ENCODE results near the gene ASCC1. TPM values are rescaled to one million over a fixed set of nuclear protein-coding genes. Genes with fewer than 3 reads are reported as not detected.

ASCC1 gene
- total RNA-seq, 2 experiments from 2014 or later, result 16.5 to 19.0 TPM

GRCh38 chr10:72058347-72058898, 157.7 kb downstream of the ASCC1 start:
- TF ChIP-seq CTCF (IDR thresholded peaks at IDR 0.05), result no peak
- Histone ChIP-seq H3K27ac (ENCODE audit: low read depth in 1 of 2, low read length in 2 of 2) (no peak overlapping the region), H3K27me3 (ENCODE audit: control insufficient read depth in 1 of 2, insufficient read depth in 2 of 2, low read length in 2 of 2) (no peaks in the 10 kb centered on the region), H3K36me3 (ENCODE audit: insufficient read depth, low read length) (peaks cover 18% of the 10 kb centered on the region), H3K4me1 (ENCODE audit: insufficient read depth, low read length) (peaks cover 10% of the 10 kb centered on the region), H3K4me3 (ENCODE audit: low read length) (no peak overlapping the region), H3K9me3 (ENCODE audit: control insufficient read depth in 1 of 2, insufficient read depth in 1 of 2, low read length in 2 of 2) (no peaks in the 10 kb centered on the region)
- H3K9me3 Mint-ChIP-seq, result no peaks in the 10 kb centered on the region
- peak overlapping the region; percentile 95 for H3K27ac Mint-ChIP-seq
- peaks cover 25% of the 10 kb centered on the region for H3K27me3 Mint-ChIP-seq
- CTCF ChIA-PET, result interaction anchor here (3.7 kb wide), 1 partner anchor 10 kb away, joined by 24 read pairs; no protein-coding TSS in a partner anchor
- intact Hi-C loops (cut with DNase I, micrococcal nuclease), result no loop called here
- peak overlapping the region; percentile 79 for H3K4me3 Mint-ChIP-seq
- H3K4me1 Mint-ChIP-seq (ENCODE audit: low read depth), result peaks cover 44% of the 10 kb centered on the region
- POLR2A ChIA-PET, result interaction anchor here (1.0 to 7.3 kb wide), 5 partner anchors 10 to 31 kb away, joined by 3 to 43 read pairs (median 8); partner anchors contain the start of gene SPOCK2
- H3K36me3 Mint-ChIP-seq (ENCODE audit: low read depth), result peaks cover 50% of the 10 kb centered on the region
- DNase-seq (no peak), ATAC-seq (ENCODE audit: poor library complexity) (peak; percentile 1)

GRCh38 chr10:72056932-72057751, 158.9 kb downstream of the ASCC1 start:
- Mint-ChIP-seq H3K4me3 (peak overlapping the region; percentile 46), H3K36me3 (ENCODE audit: low read depth) (peaks cover 38% of the 10 kb centered on the region), H3K9me3 (no peaks in the 10 kb centered on the region), H3K27ac (peak overlapping the region; percentile 77), H3K27me3 (peaks cover 19% of the 10 kb centered on the region), H3K4me1 (ENCODE audit: low read depth) (peaks cover 38% of the 10 kb centered on the region)
- POLR2A ChIA-PET, result interaction anchor here (0.8 to 7.3 kb wide), 9 partner anchors 8 to 1302 kb away, joined by 3 to 43 read pairs (median 4); partner anchors contain the start of genes ANAPC16, CFAP70 and SPOCK2
- no peak for DNase-seq
- ATAC-seq (ENCODE audit: poor library complexity), result no peak
- CTCF ChIA-PET, result interaction anchor here (3.7 kb wide), 1 partner anchor 8 kb away, joined by 24 read pairs; no protein-coding TSS in a partner anchor
- no peak overlapping the region for H3K4me3 ChIP-seq (ENCODE audit: low read length)
- no peak for TF ChIP-seq CTCF (IDR thresholded peaks at IDR 0.05)
- no peaks in the 10 kb centered on the region for H3K27me3 ChIP-seq (ENCODE audit: control insufficient read depth in 1 of 2, insufficient read depth in 2 of 2, low read length in 2 of 2)
- H3K36me3 ChIP-seq (ENCODE audit: insufficient read depth, low read length), result peaks cover 5% of the 10 kb centered on the region
- intact Hi-C loops (cut with DNase I, micrococcal nuclease), result no loop called here
- peaks cover 4% of the 10 kb centered on the region for H3K4me1 ChIP-seq (ENCODE audit: insufficient read depth, low read length)
- H3K9me3 ChIP-seq (ENCODE audit: control insufficient read depth in 1 of 2, insufficient read depth in 1 of 2, low read length in 2 of 2), result no peaks in the 10 kb centered on the region
- no peak overlapping the region for H3K27ac ChIP-seq (ENCODE audit: low read depth in 1 of 2, low read length in 2 of 2)

- POLR2A ChIA-PET, result interaction anchor here (0.9 to 1.2 kb wide), 2 partner anchors 9 to 1303 kb away, joined by 3 read pairs; partner anchors contain the start of gene CFAP70
- intact Hi-C loops (cut with DNase I, micrococcal nuclease), result no loop called here
- Mint-ChIP-seq H3K4me3 (no peak overlapping the region), H3K27ac (no peak overlapping the region), H3K9me3 (no peaks in the 10 kb centered on the region), H3K27me3 (peaks cover 17% of the 10 kb centered on the region), H3K36me3 (ENCODE audit: low read depth) (peaks cover 27% of the 10 kb centered on the region), H3K4me1 (ENCODE audit: low read depth) (peaks cover 28% of the 10 kb centered on the region)
- no peak overlapping the region for H3K4me3 ChIP-seq (ENCODE audit: low read length)
- H3K4me1 ChIP-seq (ENCODE audit: insufficient read depth, low read length), result peaks cover 4% of the 10 kb centered on the region
- DNase-seq (no peak), ATAC-seq (ENCODE audit: poor library complexity) (no peak)
- H3K27me3 ChIP-seq (ENCODE audit: control insufficient read depth in 1 of 2, insufficient read depth in 2 of 2, low read length in 2 of 2), result no peaks in the 10 kb centered on the region
- CTCF ChIA-PET, result no interaction called here
- H3K36me3 ChIP-seq (ENCODE audit: insufficient read depth, low read length), result no peaks in the 10 kb centered on the region
- H3K9me3 ChIP-seq (ENCODE audit: control insufficient read depth in 1 of 2, insufficient read depth in 1 of 2, low read length in 2 of 2), result no peaks in the 10 kb centered on the region
- no peak for TF ChIP-seq CTCF (IDR thresholded peaks at IDR 0.05)
- H3K27ac ChIP-seq (ENCODE audit: low read depth in 1 of 2, low read length in 2 of 2), result no peak overlapping the region
These were observed 160.0 kb downstream of the ASCC1 start for GRCh38 chr10:72056113-72056512.
